Stimulated activated CD8-positive, alpha-beta memory T cell treated with anti-CD3 and anti-CD28 coated beads, Interleukin-12 subunit alpha, Interleukin-12 subunit beta, amount 100 ng/mL, for 4 hours (primary cell): ENCODE data around the gene UCK1.

Experiments
- DNase-seq: peaks from one replicate; pipeline ENCODE4 v3.0.0-alpha.2; 2020; ENCODE audit warnings: low read depth

The UCK1 gene

GRCh38 chr9:131476777-131477345 is 54.2 kb downstream of the UCK1 start:
- no peak for DNase-seq

DNA sequence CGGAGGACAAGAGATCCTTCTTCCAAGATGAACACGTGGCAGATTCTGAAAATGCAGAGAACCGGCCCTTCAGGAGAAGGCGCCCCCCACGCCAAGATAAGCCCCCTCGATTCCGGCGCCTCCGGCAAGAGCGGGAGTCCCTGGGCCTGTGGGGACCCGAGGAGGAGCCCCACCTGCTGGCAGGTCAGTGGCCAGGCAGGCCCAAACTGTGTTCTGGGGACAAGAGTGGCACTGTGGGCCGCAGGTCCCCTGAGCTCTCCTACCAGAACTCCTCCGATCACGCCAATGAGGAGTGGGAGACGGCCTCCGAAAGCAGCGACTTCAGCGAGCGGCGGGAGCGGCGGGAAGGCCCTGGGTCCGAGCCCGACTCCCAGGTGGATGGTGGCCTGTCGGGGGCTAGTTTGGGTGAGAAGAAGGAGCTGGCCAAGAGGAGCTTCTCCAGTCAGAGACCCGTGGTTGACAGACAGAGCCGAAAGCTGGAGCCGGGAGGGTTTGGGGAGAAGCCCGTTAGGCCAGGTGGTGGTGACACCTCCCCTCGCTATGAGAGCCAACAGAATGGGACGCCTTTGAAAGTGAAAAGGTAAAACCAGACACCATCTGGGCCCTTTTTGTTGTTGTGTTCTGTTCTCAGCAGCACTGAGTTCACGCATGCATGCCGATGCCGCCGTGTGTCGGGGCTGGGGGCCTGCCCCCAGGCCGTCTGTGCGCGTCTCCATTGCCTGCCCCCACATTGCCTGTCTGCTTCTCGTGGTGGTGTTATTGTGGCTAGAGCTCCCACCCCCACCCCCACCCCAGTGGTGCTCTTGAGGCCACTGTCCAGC is 54.9 kb downstream of the UCK1 start:
- DNase-seq: no peak

DNA sequence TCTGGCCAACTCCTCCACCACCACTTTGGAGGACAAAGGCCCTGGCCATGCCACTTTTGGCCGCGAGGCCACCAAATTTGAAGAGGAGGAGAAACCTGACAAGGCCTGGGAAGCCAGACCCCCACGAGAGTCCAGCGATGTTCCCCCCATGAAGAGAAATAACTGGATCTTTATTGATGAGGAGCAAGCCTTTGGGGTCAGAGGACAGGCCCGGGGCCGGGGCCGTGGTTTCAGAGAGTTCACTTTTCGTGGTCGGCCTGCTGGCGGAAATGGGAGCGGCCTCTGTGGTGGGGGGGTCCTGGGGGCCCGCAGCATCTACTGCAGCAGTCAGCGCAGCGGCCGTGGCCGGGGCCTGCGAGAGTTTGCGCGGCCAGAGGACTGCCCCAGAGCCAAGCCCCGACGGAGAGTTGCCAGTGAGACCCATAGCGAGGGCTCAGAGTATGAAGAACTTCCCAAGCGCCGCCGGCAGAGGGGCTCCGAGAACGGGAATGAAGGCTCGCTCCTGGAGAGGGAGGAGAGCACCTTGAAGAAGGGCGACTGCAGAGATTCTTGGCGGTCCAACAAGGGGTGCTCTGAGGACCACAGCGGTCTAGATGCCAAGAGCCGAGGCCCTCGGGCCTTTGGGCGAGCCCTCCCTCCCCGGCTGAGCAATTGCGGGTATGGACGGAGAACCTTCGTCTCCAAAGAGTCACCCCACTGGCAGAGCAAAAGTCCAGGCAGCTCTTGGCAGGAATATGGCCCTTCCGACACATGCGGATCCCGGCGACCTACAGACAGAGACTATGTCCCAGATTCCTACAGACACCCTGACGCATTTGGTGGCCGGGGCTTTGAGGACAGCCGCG is 55.7 kb downstream of the UCK1 start:
- DNase-seq: no peak

- no peak for DNase-seq
Observed at GRCh38 chr9:131474711-131475110, 56.4 kb downstream of the UCK1 start.

DNA sequence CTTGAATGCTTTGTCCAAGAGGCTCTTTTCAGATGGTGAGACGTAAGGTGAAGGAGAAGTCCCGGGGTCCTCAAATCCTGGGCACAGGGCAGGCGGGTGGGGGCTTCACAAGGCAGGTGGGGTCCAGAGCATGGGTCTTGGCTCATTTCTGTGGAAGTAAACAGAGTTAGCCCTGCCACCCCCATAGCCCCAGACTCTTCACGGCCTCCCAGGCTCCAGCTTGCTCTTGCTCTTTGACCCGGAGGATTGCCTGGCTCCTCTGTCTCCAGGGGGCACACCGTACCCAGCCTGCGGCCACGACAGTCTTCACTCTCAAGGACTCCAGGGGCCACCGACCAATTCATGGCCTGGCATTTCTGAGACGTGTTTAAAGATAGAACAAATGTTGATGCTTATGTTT is 57.2 kb downstream of the UCK1 start:
- no peak for DNase-seq
